HepG2 (cell line): ENCODE data around the gene TSPAN7. TPM values are rescaled to one million over a fixed set of nuclear protein-coding genes. Genes with fewer than 3 reads are reported as not detected.

Experiments used
- ATAC-seq: fragments of 200-7000 bp; cut with Tn5 transposase; 3 replicates; pipeline ENCODE4 v1.9.1; 2020; ENCODE audit warnings: mild to moderate bottlenecking, moderate library complexity
- BruUV-seq: library from RNA; stranded (reverse); fragments of 400-500 nt; replicated peaks from 2 replicates; lab custom pipeline; 2021; lab: Mats Ljungman, UMichigan
- CTCF ChIA-PET: fragments of 300-600 bp; formaldehyde crosslinking; extraction: SDS; loops from one replicate; lab custom pipeline; 2021; ENCODE audit warnings: low total read pairs, inconsistent platforms, low intra/inter-chr PET ratio; lab: Yijun Ruan, JAX
- POLR2A ChIA-PET: fragments of 350-600 bp; sonication (Branson Sonifier 250); formaldehyde crosslinking; loops from one replicate; lab custom pipeline; 2020; ENCODE audit warnings: antibody characterized with exemption, inconsistent platforms; lab: Yijun Ruan, JAX
- DNase-seq: peaks from one replicate; pipeline ENCODE4 v3.0.0-alpha.2; 2015; ENCODE audit warnings: low spot score
- FAIRE-seq: peaks from 3 replicates; lab custom pipeline; 2011; peaks lifted over from hg19 to GRCh38; lab: Jason Lieb, UNC
- H2AFZ ChIP-seq: one replicate; pipeline ENCODE4 v1.6.1; 2011; ENCODE audit warnings: low read length, inconsistent platforms
- H3K27ac ChIP-seq: fragments of 300-600 bp; 3 replicates; pipeline ENCODE4 v1.8.0; 2011; ENCODE audit warnings: mixed run types, mild to moderate bottlenecking, mixed read lengths, low read length, inconsistent platforms; ENCODE audit not compliant: insufficient read depth; ENCODE audit errors: extremely low read length
- H3K27me3 ChIP-seq, 2 experiments: fragments of 200-600 bp in 1 of 2; 2 replicates in 1 of 2; 3 replicates in 1 of 2; pipeline versions ENCODE4 v1.6.0 to v1.8.0; 2011; ENCODE audit warnings: low read length in 2 of 2, mild to moderate bottlenecking in 2 of 2, moderate library complexity in 2 of 2, inconsistent platforms in 1 of 2; ENCODE audit not compliant: insufficient read depth in 2 of 2, control insufficient read depth in 1 of 2
- H3K36me3 ChIP-seq, 2 experiments: fragments of 200-600 bp in 1 of 2; replicated peaks in 1 of 2; 2 replicates in 1 of 2; 3 replicates in 1 of 2; pipeline versions ENCODE4 v1.5.1 to v1.8.0; 2011; ENCODE audit warnings: low read length in 2 of 2, inconsistent platforms in 1 of 2; ENCODE audit not compliant: insufficient read depth in 2 of 2, control insufficient read depth in 1 of 2
- H3K4me1 ChIP-seq: 2 replicates; pipeline ENCODE4 v1.5.1; 2012; ENCODE audit warnings: low read length, inconsistent platforms; ENCODE audit not compliant: insufficient read depth
- H3K4me2 ChIP-seq: 2 replicates; pipeline ENCODE4 v1.6.0; 2011; ENCODE audit warnings: low read depth, low read length, inconsistent platforms
- H3K4me3 ChIP-seq, 3 experiments: fragments of 200-600 bp in 1 of 3; sonication (generic), shearing (Covaris generic) in 1 of 3; replicated peaks in 1 of 3; 2 replicates each; pipeline ENCODE4 v1.5.1; 2011 to 2016; ENCODE audit warnings: low read length in 3 of 3, inconsistent platforms in 2 of 3, low read depth in 2 of 3, mild to moderate bottlenecking in 2 of 3, control low read depth in 1 of 3, mixed read lengths in 1 of 3; ENCODE audit not compliant: insufficient read depth in 1 of 3
- H3K79me2 ChIP-seq: one replicate; pipeline ENCODE4 v1.6.1; 2011; ENCODE audit warnings: low read length, inconsistent platforms; ENCODE audit not compliant: insufficient read depth
- H3K9ac ChIP-seq: 2 replicates; pipeline ENCODE4 v1.6.0; 2011; ENCODE audit warnings: mild to moderate bottlenecking, low read depth, low read length, inconsistent platforms; ENCODE audit not compliant: insufficient read depth
- H3K9me3 ChIP-seq: 2 replicates; pipeline ENCODE4 v1.5.1; 2012; ENCODE audit warnings: mild to moderate bottlenecking, low read length
- H4K20me1 ChIP-seq: 2 replicates; pipeline ENCODE4 v1.6.0; 2011; ENCODE audit warnings: inconsistent platforms, mild to moderate bottlenecking, low read length, moderate library complexity; ENCODE audit not compliant: insufficient read depth
- CHD2 ChIP-seq: IDR thresholded peaks from 2 replicates; pipeline ENCODE4 v1.6.1; 2011; ENCODE audit warnings: low read depth, low read length, improper control_type of control experiment
- POGZ ChIP-seq: sonication (generic); formaldehyde crosslinking; IDR thresholded peaks from 2 replicates; pipeline ENCODE4 v1.4.0; 2020; ENCODE audit warnings: mild to moderate bottlenecking, missing genetic modification reagents
- SP2 ChIP-seq: sonication (generic); formaldehyde crosslinking; IDR thresholded peaks from 2 replicates; pipeline ENCODE4 v1.5.1; 2020; ENCODE audit warnings: mild to moderate bottlenecking, missing genetic modification reagents
- SRY ChIP-seq: sonication (generic); formaldehyde crosslinking; IDR thresholded peaks from 2 replicates; pipeline ENCODE4 v1.8.0; 2022; ENCODE audit warnings: mild to moderate bottlenecking, missing genetic modification reagents
- ZNF207 ChIP-seq: fragments of 450-650 bp; IDR thresholded peaks from 2 replicates; pipeline ENCODE4 v1.6.1; 2016; ENCODE audit warnings: antibody characterized with exemption, borderline replicate concordance
- ZNF224 ChIP-seq: sonication (generic); formaldehyde crosslinking; IDR thresholded peaks from 2 replicates; pipeline ENCODE4 v1.5.0; 2020; ENCODE audit warnings: mild to moderate bottlenecking, missing genetic modification reagents
- ZNF552 ChIP-seq: sonication (generic); formaldehyde crosslinking; IDR thresholded peaks from 2 replicates; pipeline ENCODE4 v1.9.0; 2022; ENCODE audit warnings: missing genetic modification reagents, mild to moderate bottlenecking, borderline replicate concordance
- WGBS: methylation state at CpG from one replicate; pipeline ENCODE4 v1.1.6; 2017; ENCODE audit warnings: low lambda C conversion rate; 5-methylcytosine and 5-hydroxymethylcytosine counted together
- in situ Hi-C: cut with HindIII; loops from 2 replicates; pipeline ENCODE4 v1.10.0; 2017; ENCODE audit warnings: low pct_unique_long_range_greater_than_20kb; ENCODE audit not compliant: extremely low pct_ligation_motif_present
- intact Hi-C: fragments of 100-400 bp; cut with micrococcal nuclease; formaldehyde crosslinking; loops from one replicate; pipeline ENCODE4 v1.10.0; 2022; ENCODE audit not compliant: unreplicated experiment
- polyA plus RNA-seq, 8 experiments: library from polyadenylated mRNA; depleted of rRNA in 3 of 8; stranded (reverse) in 7 of 8; unstranded in 1 of 8; fragments of >200 nt; fragmentation: Illumina TruSeq in 4 of 8; extraction: Trizol in 4 of 8; gene quantifications; 2 replicates each; pipeline versions ENCODE4 v1.2.1 to v1.2.3, GENCODE V29; 2011 to 2016; ENCODE audit warnings: low read depth in 4 of 8, missing spikeins in 1 of 8, mixed read lengths in 1 of 8; ENCODE audit not compliant: insufficient read depth in 1 of 8
- total RNA-seq, 5 experiments: library from RNA; depleted of rRNA; stranded (reverse); fragments of >200 nt; fragmentation: Illumina TruSeq; extraction: Trizol; gene quantifications; 2 replicates each; pipeline ENCODE4 v1.2.3, GENCODE V29; 2016; ENCODE audit warnings: low read depth in 1 of 5
- TF ChIP-seq, protein P1 (sequence below): sonication (generic); formaldehyde crosslinking; IDR thresholded peaks from 2 replicates; pipeline ENCODE4 v1.4.0; 2020; ENCODE audit warnings: missing genetic modification reagents
- TF ChIP-seq, protein P2 (sequence below): sonication (generic); formaldehyde crosslinking; IDR thresholded peaks from 2 replicates; pipeline ENCODE4 v1.4.0; 2020; ENCODE audit warnings: missing genetic modification reagents, borderline replicate concordance
- TF ChIP-seq, protein P3 (sequence below), 2 experiments: sonication (generic) in 1 of 2; formaldehyde crosslinking in 1 of 2; IDR thresholded peaks; 2 replicates each; pipeline versions ENCODE4 v1.6.1 to v1.9.0; 2014 to 2022; ENCODE audit warnings: antibody characterized with exemption in 1 of 2, borderline replicate concordance in 1 of 2, inconsistent platforms in 1 of 2, low read depth in 1 of 2, missing genetic modification reagents in 1 of 2
- TF ChIP-seq, protein P4 (sequence below): sonication (generic); formaldehyde crosslinking; IDR thresholded peaks from 2 replicates; pipeline ENCODE4 v1.9.0; 2021; ENCODE audit warnings: missing genetic modification reagents, mild to moderate bottlenecking, borderline replicate concordance

TSPAN7 gene
- total and polyA plus RNA-seq, 2 of the 13 experiments (the other 11 are each of a cell fraction or from before 2014, with no cell fraction given) = 21.4 to 47.1 TPM

GRCh38 chrX:38646129-38646528, 84.8 kb downstream of the TSPAN7 start:
- BruUV-seq = no TSS peak
- TF ChIP-seq ZNF224 (CRISPR knock-in tag) (no peak), ZNF552 (no peak), SRY (CRISPR knock-in tag) (no peak), ZNF207 (no peak), POGZ (CRISPR knock-in tag) (no peak), SP2 (CRISPR knock-in tag) (no peak), CHD2 (no peak)
- TF ChIP-seq, protein P1, sequence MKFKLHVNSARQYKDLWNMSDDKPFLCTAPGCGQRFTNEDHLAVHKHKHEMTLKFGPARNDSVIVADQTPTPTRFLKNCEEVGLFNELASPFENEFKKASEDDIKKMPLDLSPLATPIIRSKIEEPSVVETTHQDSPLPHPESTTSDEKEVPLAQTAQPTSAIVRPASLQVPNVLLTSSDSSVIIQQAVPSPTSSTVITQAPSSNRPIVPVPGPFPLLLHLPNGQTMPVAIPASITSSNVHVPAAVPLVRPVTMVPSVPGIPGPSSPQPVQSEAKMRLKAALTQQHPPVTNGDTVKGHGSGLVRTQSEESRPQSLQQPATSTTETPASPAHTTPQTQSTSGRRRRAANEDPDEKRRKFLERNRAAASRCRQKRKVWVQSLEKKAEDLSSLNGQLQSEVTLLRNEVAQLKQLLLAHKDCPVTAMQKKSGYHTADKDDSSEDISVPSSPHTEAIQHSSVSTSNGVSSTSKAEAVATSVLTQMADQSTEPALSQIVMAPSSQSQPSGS = no peak
- TF ChIP-seq, protein P2, sequence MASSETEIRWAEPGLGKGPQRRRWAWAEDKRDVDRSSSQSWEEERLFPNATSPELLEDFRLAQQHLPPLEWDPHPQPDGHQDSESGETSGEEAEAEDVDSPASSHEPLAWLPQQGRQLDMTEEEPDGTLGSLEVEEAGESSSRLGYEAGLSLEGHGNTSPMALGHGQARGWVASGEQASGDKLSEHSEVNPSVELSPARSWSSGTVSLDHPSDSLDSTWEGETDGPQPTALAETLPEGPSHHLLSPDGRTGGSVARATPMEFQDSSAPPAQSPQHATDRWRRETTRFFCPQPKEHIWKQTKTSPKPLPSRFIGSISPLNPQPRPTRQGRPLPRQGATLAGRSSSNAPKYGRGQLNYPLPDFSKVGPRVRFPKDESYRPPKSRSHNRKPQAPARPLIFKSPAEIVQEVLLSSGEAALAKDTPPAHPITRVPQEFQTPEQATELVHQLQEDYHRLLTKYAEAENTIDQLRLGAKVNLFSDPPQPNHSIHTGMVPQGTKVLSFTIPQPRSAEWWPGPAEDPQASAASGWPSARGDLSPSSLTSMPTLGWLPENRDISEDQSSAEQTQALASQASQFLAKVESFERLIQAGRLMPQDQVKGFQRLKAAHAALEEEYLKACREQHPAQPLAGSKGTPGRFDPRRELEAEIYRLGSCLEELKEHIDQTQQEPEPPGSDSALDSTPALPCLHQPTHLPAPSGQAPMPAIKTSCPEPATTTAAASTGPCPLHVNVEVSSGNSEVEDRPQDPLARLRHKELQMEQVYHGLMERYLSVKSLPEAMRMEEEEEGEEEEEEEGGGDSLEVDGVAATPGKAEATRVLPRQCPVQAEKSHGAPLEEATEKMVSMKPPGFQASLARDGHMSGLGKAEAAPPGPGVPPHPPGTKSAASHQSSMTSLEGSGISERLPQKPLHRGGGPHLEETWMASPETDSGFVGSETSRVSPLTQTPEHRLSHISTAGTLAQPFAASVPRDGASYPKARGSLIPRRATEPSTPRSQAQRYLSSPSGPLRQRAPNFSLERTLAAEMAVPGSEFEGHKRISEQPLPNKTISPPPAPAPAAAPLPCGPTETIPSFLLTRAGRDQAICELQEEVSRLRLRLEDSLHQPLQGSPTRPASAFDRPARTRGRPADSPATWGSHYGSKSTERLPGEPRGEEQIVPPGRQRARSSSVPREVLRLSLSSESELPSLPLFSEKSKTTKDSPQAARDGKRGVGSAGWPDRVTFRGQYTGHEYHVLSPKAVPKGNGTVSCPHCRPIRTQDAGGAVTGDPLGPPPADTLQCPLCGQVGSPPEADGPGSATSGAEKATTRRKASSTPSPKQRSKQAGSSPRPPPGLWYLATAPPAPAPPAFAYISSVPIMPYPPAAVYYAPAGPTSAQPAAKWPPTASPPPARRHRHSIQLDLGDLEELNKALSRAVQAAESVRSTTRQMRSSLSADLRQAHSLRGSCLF (CRISPR knock-in tag) = no peak
- TF ChIP-seq, protein P3, sequence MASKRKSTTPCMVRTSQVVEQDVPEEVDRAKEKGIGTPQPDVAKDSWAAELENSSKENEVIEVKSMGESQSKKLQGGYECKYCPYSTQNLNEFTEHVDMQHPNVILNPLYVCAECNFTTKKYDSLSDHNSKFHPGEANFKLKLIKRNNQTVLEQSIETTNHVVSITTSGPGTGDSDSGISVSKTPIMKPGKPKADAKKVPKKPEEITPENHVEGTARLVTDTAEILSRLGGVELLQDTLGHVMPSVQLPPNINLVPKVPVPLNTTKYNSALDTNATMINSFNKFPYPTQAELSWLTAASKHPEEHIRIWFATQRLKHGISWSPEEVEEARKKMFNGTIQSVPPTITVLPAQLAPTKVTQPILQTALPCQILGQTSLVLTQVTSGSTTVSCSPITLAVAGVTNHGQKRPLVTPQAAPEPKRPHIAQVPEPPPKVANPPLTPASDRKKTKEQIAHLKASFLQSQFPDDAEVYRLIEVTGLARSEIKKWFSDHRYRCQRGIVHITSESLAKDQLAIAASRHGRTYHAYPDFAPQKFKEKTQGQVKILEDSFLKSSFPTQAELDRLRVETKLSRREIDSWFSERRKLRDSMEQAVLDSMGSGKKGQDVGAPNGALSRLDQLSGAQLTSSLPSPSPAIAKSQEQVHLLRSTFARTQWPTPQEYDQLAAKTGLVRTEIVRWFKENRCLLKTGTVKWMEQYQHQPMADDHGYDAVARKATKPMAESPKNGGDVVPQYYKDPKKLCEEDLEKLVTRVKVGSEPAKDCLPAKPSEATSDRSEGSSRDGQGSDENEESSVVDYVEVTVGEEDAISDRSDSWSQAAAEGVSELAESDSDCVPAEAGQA (IDR thresholded peaks at IDR 0.05; ENCODE audit: low read depth) = no peak
- TF ChIP-seq, protein P3 (CRISPR knock-in tag; IDR thresholded peaks at IDR 0.05; ENCODE audit: borderline replicate concordance) = no peak
- TF ChIP-seq, protein P4, sequence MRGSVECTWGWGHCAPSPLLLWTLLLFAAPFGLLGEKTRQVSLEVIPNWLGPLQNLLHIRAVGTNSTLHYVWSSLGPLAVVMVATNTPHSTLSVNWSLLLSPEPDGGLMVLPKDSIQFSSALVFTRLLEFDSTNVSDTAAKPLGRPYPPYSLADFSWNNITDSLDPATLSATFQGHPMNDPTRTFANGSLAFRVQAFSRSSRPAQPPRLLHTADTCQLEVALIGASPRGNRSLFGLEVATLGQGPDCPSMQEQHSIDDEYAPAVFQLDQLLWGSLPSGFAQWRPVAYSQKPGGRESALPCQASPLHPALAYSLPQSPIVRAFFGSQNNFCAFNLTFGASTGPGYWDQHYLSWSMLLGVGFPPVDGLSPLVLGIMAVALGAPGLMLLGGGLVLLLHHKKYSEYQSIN (CRISPR knock-in tag) = no peak

More at GRCh38 chrX:38646129-38646528, 84.8 kb downstream of the TSPAN7 start:
- no peaks in the 10 kb centered on the region for H4K20me1 ChIP-seq
- no peak overlapping the region for H3K9ac ChIP-seq
- FAIRE-seq (no peak), ATAC-seq (no peak), DNase-seq (no peak)
- peaks cover 20% of the 10 kb centered on the region for H3K4me1 ChIP-seq
- no peaks in the 10 kb centered on the region for H3K9me3 ChIP-seq
- in situ Hi-C loops = no loop called here
- H3K36me3 ChIP-seq = no peaks in the 10 kb centered on the region
- no peak overlapping the region for H3K4me3 ChIP-seq
- 96% methylated on average over 2 of the region's 2 CpGs for WGBS
- intact Hi-C loops = no loop called here
- no peaks in the 10 kb centered on the region for H3K79me2 ChIP-seq
- no peak overlapping the region for H3K4me2 ChIP-seq
- no peak overlapping the region for H3K27ac ChIP-seq
- no peak overlapping the region for H2AFZ ChIP-seq
- POLR2A ChIA-PET = no interaction called here
- no peaks in the 10 kb centered on the region for H3K27me3 ChIP-seq
- CTCF ChIA-PET = no interaction called here
